Measurements from ENCODE around the gene IRX3. TPM values are rescaled to one million over a fixed set of nuclear protein-coding genes. Genes with fewer than 3 reads are reported as not detected.

IRX3 gene
- total and polyA plus RNA-seq, 8 donors = 0.58 to 42.4 (median 13.5) TPM; not detected in 1

- H3K9me3 ChIP-seq = no peaks in the 10 kb centered on the region
- no peaks in the 10 kb centered on the region for H3K36me3 ChIP-seq
- H3K4me1 ChIP-seq = peaks cover 14 to 39% (median 27%) of the 10 kb centered on the region in 4 donors
- 20 to 51% (median 42%) methylated on average over 38 to 46 of the region's 46 CpGs for WGBS, 5 donors
- no peak overlapping the region for H3K4me3 ChIP-seq
- TF ChIP-seq POLR2AphosphoS5 (IDR thresholded peaks at IDR 0.05) (no peak), EP300 (IDR thresholded peaks at IDR 0.05) (no peak), CTCF (IDR thresholded peaks at IDR 0.05) (no peak), POLR2A (IDR thresholded peaks at IDR 0.05) (no peak)
- H3K27ac ChIP-seq = no peak overlapping the region
- intact Hi-C loops (cut with DNase I; ENCODE audit: low total_unique reads) = no loop called here
- peaks cover 10 to 74% (median 63%) of the 10 kb centered on the region in 3 donors for H3K27me3 ChIP-seq
- DNase-seq = no peak
These were observed 4.5 kb upstream of the IRX3 start for GRCh38 chr16:54290833-54291655.

GRCh38 chr16:54289945-54290832 lies 3.6 kb upstream of the IRX3 start:
- 24 to 54% (median 48%) methylated on average over 37 to 62 of the region's 62 CpGs for WGBS, 5 donors
- Histone ChIP-seq H3K36me3 (no peaks in the 10 kb centered on the region), H3K9me3 (no peaks in the 10 kb centered on the region), H3K4me1 (peaks cover 22 to 47% (median 34%) of the 10 kb centered on the region in 4 donors), H3K27me3 (peaks cover 10 to 83% (median 72%) of the 10 kb centered on the region in 3 donors), H3K4me3 (no peak overlapping the region), H3K27ac (no peak overlapping the region)
- intact Hi-C loops (cut with DNase I; ENCODE audit: low total_unique reads) = loop anchor here (10.0 kb wide), 1 partner anchor 645 kb away; the partner anchor contains the start of gene IRX5
- peak in 1 of 2 donors; percentile 19 for DNase-seq
- TF ChIP-seq EP300 (IDR thresholded peaks at IDR 0.05) (no peak), CTCF (IDR thresholded peaks at IDR 0.05) (no peak), POLR2A (IDR thresholded peaks at IDR 0.05) (no peak), POLR2AphosphoS5 (IDR thresholded peaks at IDR 0.05) (no peak)

- peak in 1 of 2 donors; percentile 15 for DNase-seq
- intact Hi-C loops (cut with DNase I; ENCODE audit: low total_unique reads) = loop anchor here (10.0 kb wide), 1 partner anchor 645 kb away; the partner anchor contains the start of gene IRX5
These were observed 2.8 kb upstream of the IRX3 start for GRCh38 chr16:54289242-54289944.

GRCh38 chr16:54288835-54289241 lies 2.3 kb upstream of the IRX3 start:
- Histone ChIP-seq H3K4me1 (peaks cover 35 to 60% (median 47%) of the 10 kb centered on the region in 4 donors), H3K36me3 (no peaks in the 10 kb centered on the region), H3K27ac (no peak overlapping the region), H3K4me3 (no peak overlapping the region), H3K27me3 (peaks cover 19 to 96% (median 85%) of the 10 kb centered on the region in 3 donors), H3K9me3 (no peaks in the 10 kb centered on the region)
- 27 to 61% (median 57%) methylated on average over 24 to 25 of the region's 25 CpGs for WGBS, 5 donors
- DNase-seq = no peak
- TF ChIP-seq CTCF (IDR thresholded peaks at IDR 0.05) (no peak), POLR2A (IDR thresholded peaks at IDR 0.05) (no peak), EP300 (IDR thresholded peaks at IDR 0.05) (no peak), POLR2AphosphoS5 (IDR thresholded peaks at IDR 0.05) (no peak)
- intact Hi-C loops (cut with DNase I; ENCODE audit: low total_unique reads) = loop anchor here (10.0 kb wide), 1 partner anchor 646 kb away; the partner anchor contains the start of gene IRX5

More at GRCh38 chr16:54289242-54289944, 2.8 kb upstream of the IRX3 start:
- H3K27ac ChIP-seq = no peak overlapping the region
- TF ChIP-seq POLR2A (IDR thresholded peaks at IDR 0.05) = no peak
- peaks cover 29 to 55% (median 42%) of the 10 kb centered on the region in 4 donors for H3K4me1 ChIP-seq
- peaks cover 13 to 91% (median 80%) of the 10 kb centered on the region in 3 donors for H3K27me3 ChIP-seq
- H3K4me3 ChIP-seq = no peak overlapping the region
- H3K36me3 ChIP-seq = no peaks in the 10 kb centered on the region
- 31 to 58% (median 41%) methylated on average over 53 to 57 of the region's 57 CpGs for WGBS, 5 donors
- H3K9me3 ChIP-seq = no peaks in the 10 kb centered on the region

All from stomach (tissue), 9 donors.